ENCODE results near the gene MAP9.

DNA sequence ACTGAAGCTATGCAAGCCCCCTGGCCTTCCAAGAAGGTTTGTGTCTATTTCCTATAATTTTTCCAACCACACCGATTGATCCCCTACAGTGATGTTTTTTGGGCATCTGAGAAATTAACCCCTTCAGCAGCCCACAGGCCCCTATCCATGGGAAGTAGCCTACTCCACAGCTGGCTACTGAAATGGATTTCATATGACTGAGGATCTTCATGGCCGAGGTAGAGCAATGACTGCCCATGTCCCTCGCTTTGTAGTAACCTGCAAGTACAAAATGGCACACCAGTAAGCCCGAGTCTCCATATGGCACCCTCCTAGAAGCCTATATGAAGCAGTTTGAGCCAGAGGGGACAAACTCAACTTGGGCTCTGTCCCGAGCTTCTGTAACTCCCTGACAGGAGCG lies 36.8 kb downstream of the MAP9 start:
- TF ChIP-seq, protein P1, sequence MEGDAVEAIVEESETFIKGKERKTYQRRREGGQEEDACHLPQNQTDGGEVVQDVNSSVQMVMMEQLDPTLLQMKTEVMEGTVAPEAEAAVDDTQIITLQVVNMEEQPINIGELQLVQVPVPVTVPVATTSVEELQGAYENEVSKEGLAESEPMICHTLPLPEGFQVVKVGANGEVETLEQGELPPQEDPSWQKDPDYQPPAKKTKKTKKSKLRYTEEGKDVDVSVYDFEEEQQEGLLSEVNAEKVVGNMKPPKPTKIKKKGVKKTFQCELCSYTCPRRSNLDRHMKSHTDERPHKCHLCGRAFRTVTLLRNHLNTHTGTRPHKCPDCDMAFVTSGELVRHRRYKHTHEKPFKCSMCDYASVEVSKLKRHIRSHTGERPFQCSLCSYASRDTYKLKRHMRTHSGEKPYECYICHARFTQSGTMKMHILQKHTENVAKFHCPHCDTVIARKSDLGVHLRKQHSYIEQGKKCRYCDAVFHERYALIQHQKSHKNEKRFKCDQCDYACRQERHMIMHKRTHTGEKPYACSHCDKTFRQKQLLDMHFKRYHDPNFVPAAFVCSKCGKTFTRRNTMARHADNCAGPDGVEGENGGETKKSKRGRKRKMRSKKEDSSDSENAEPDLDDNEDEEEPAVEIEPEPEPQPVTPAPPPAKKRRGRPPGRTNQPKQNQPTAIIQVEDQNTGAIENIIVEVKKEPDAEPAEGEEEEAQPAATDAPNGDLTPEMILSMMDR (IDR thresholded peaks at IDR 0.05; ENCODE audit: insufficient read depth, low read length): no peak
- no peak for TF ChIP-seq POLR2AphosphoS5 (IDR thresholded peaks at IDR 0.05; ENCODE audit: low read depth)
- TF ChIP-seq, protein P2, sequence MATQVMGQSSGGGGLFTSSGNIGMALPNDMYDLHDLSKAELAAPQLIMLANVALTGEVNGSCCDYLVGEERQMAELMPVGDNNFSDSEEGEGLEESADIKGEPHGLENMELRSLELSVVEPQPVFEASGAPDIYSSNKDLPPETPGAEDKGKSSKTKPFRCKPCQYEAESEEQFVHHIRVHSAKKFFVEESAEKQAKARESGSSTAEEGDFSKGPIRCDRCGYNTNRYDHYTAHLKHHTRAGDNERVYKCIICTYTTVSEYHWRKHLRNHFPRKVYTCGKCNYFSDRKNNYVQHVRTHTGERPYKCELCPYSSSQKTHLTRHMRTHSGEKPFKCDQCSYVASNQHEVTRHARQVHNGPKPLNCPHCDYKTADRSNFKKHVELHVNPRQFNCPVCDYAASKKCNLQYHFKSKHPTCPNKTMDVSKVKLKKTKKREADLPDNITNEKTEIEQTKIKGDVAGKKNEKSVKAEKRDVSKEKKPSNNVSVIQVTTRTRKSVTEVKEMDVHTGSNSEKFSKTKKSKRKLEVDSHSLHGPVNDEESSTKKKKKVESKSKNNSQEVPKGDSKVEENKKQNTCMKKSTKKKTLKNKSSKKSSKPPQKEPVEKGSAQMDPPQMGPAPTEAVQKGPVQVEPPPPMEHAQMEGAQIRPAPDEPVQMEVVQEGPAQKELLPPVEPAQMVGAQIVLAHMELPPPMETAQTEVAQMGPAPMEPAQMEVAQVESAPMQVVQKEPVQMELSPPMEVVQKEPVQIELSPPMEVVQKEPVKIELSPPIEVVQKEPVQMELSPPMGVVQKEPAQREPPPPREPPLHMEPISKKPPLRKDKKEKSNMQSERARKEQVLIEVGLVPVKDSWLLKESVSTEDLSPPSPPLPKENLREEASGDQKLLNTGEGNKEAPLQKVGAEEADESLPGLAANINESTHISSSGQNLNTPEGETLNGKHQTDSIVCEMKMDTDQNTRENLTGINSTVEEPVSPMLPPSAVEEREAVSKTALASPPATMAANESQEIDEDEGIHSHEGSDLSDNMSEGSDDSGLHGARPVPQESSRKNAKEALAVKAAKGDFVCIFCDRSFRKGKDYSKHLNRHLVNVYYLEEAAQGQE (IDR thresholded peaks at IDR 0.05; ENCODE audit: insufficient replicate concordance, low read depth): no peak
- TF ChIP-seq GABPA (IDR thresholded peaks at IDR 0.05; ENCODE audit: low read depth): no peak

Data from HL-60 (cell line).